Measurements from ENCODE around the gene SUCLG1. TPM values are rescaled to one million over a fixed set of nuclear protein-coding genes. Genes with fewer than 3 reads are reported as not detected.

Gene SUCLG1
- total RNA-seq, 1 donor from 2014 or later, result 52.7 TPM

GRCh38 chr2:84395820-84396219 is 63.3 kb downstream of the SUCLG1 start:
- no peak overlapping the region for H3K27ac Mint-ChIP-seq (ENCODE audit: unreplicated experiment)

GRCh38 chr2:84394628-84395027 is 64.5 kb downstream of the SUCLG1 start:
- no peaks in the 10 kb centered on the region for H3K27me3 Mint-ChIP-seq (ENCODE audit: low read depth)
- H3K4me1 Mint-ChIP-seq, result no peaks in the 10 kb centered on the region
- H3K36me3 Mint-ChIP-seq (ENCODE audit: low read depth), result no peaks in the 10 kb centered on the region
- H3K4me3 Mint-ChIP-seq, result no peak overlapping the region
- no peak for DNase-seq (ENCODE audit: low read depth, low spot score)
- no peak overlapping the region for H3K27ac Mint-ChIP-seq (ENCODE audit: unreplicated experiment)
- H3K9me3 Mint-ChIP-seq, result peaks cover 3% of the 10 kb centered on the region
- no peak for TF ChIP-seq CTCF (conservative IDR thresholded peaks at IDR 0.05)

More at GRCh38 chr2:84395820-84396219, 63.3 kb downstream of the SUCLG1 start:
- no peaks in the 10 kb centered on the region for H3K27me3 Mint-ChIP-seq (ENCODE audit: low read depth)
- H3K9me3 Mint-ChIP-seq, result peaks cover 6% of the 10 kb centered on the region
- no peaks in the 10 kb centered on the region for H3K4me1 Mint-ChIP-seq
- DNase-seq (ENCODE audit: low read depth, low spot score), result no peak
- TF ChIP-seq CTCF (conservative IDR thresholded peaks at IDR 0.05), result no peak
- H3K4me3 Mint-ChIP-seq, result no peak overlapping the region
- H3K36me3 Mint-ChIP-seq (ENCODE audit: low read depth), result no peaks in the 10 kb centered on the region

- no peak for TF ChIP-seq CTCF (conservative IDR thresholded peaks at IDR 0.05)
- Mint-ChIP-seq H3K9me3 (peaks cover 3% of the 10 kb centered on the region), H3K27me3 (ENCODE audit: low read depth) (no peaks in the 10 kb centered on the region), H3K4me1 (no peaks in the 10 kb centered on the region), H3K27ac (ENCODE audit: unreplicated experiment) (no peak overlapping the region), H3K36me3 (ENCODE audit: low read depth) (no peaks in the 10 kb centered on the region), H3K4me3 (no peak overlapping the region)
- no peak for DNase-seq (ENCODE audit: low read depth, low spot score)
These were observed 65.3 kb downstream of the SUCLG1 start for GRCh38 chr2:84393829-84394228.

GRCh38 chr2:84389794-84390193 is 69.3 kb downstream of the SUCLG1 start:
- Mint-ChIP-seq H3K36me3 (ENCODE audit: low read depth) (peaks cover 4% of the 10 kb centered on the region), H3K4me3 (no peak overlapping the region), H3K4me1 (peaks cover 6% of the 10 kb centered on the region), H3K27ac (ENCODE audit: unreplicated experiment) (no peak overlapping the region), H3K27me3 (ENCODE audit: low read depth) (peaks cover 3% of the 10 kb centered on the region), H3K9me3 (peaks cover 8% of the 10 kb centered on the region)
- TF ChIP-seq CTCF (conservative IDR thresholded peaks at IDR 0.05), result no peak
- DNase-seq (ENCODE audit: low read depth, low spot score), result no peak

- DNase-seq (ENCODE audit: low read depth, low spot score), result no peak
- Mint-ChIP-seq H3K27ac (ENCODE audit: unreplicated experiment) (peak overlapping the region; percentile 10), H3K9me3 (peaks cover 10% of the 10 kb centered on the region), H3K27me3 (ENCODE audit: low read depth) (peaks cover 3% of the 10 kb centered on the region), H3K4me3 (no peak overlapping the region), H3K4me1 (peaks cover 6% of the 10 kb centered on the region), H3K36me3 (ENCODE audit: low read depth) (peaks cover 4% of the 10 kb centered on the region)
- no peak for TF ChIP-seq CTCF (conservative IDR thresholded peaks at IDR 0.05)
These were observed 70.1 kb downstream of the SUCLG1 start for GRCh38 chr2:84388921-84389490.
